ENCODE results near the gene FOXN3. TPM values are rescaled to one million over a fixed set of nuclear protein-coding genes. Genes with fewer than 3 reads are reported as not detected.

FOXN3 gene
- total RNA-seq, 1 experiment from 2014 or later, result 8.8 TPM

- TF ChIP-seq TCF7L2 (IDR thresholded peaks at IDR 0.05; ENCODE audit: low read depth, low read length) (no peak), SIN3A (IDR thresholded peaks at IDR 0.05; ENCODE audit: borderline replicate concordance, insufficient read depth, low read depth, low read length) (no peak), POLR2AphosphoS5 (IDR thresholded peaks at IDR 0.05; ENCODE audit: low read depth, low read length) (no peak)
- H3K36me3 ChIP-seq (ENCODE audit: control insufficient read depth, insufficient read depth, low read length), result no peaks in the 10 kb centered on the region
- DNase-seq (ENCODE audit: low read depth, low spot score) (no peak), ATAC-seq (no peak)
- H3K27me3 ChIP-seq (ENCODE audit: control insufficient read depth, insufficient read depth, low read length), result no peaks in the 10 kb centered on the region
- in situ Hi-C loops (cut with HindIII; ENCODE audit: low pct_unique_long_range_greater_than_20kb, low sequenced_read_pairs) (no loop called here), intact Hi-C loops (cut with micrococcal nuclease; ENCODE audit: unreplicated experiment) (no loop called here)
- H3K4me3 ChIP-seq (ENCODE audit: low read depth in 2 of 2, low read length in 2 of 2), result no peak overlapping the region
- CTCF ChIA-PET, result no interaction called here
- H3K9me3 ChIP-seq (ENCODE audit: control insufficient read depth, insufficient read depth, low read depth, low read length), result no peaks in the 10 kb centered on the region
- no TSS peak for BruUV-seq (replicated peaks)
- POLR2A ChIA-PET, result no interaction called here
- no peak overlapping the region for H3K27ac ChIP-seq (ENCODE audit: low read length)
- no peaks in the 10 kb centered on the region for H3K4me1 ChIP-seq (ENCODE audit: control insufficient read depth, insufficient read depth, low read length)
Measured at GRCh38 chr14:89384023-89384422, 33.0 kb downstream of the FOXN3 start.

DNA sequence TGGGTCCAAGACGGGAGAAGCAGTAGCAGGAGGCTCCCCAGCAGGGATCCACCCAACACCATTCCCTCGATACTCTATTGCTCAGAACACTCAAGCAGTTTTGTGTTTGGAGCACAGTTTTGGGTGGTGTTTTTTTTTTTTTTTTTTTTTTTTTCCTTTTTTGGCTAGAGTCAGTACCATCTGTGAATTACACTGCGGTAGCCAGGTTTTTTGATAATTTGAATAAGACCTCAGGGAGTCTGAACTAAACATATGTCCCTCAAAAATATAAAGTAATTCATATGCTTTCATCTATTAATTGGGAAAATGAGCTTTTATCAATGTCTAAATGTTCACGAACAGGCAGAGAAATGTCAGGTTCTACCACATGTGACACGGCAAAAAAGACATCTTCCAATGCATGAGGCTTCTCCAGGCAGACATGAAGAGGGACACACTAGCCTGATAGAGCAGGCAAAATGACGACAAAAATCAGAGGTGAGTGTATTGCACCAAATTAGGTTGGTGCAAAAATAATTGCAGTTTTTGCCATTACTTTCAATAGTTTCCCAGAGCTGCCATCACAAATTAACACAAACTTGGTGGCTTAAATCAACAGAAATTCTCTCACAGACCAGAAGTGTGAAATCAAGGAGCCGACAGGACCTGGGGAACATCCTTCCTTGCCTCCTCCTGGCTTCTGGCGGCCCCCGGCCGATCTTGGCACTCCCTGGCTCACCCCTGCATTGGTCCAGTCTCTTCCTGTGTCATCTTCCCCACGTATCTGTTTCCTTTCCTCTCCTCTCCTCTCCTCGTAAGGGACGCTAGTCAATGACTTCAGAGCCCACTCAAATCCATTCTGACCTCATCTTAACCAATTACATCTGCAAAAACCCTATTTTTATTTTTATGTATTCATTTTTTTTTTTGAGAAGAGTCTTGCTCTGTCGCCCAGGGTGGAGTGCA lies 33.9 kb downstream of the FOXN3 start:
- H3K27me3 ChIP-seq (ENCODE audit: control insufficient read depth, insufficient read depth, low read length), result no peaks in the 10 kb centered on the region
- H3K4me3 ChIP-seq (ENCODE audit: low read depth in 2 of 2, low read length in 2 of 2), result no peak overlapping the region
- in situ Hi-C loops (cut with HindIII; ENCODE audit: low pct_unique_long_range_greater_than_20kb, low sequenced_read_pairs), result no loop called here
- DNase-seq (ENCODE audit: low read depth, low spot score), result no peak
- TF ChIP-seq SIN3A (IDR thresholded peaks at IDR 0.05; ENCODE audit: borderline replicate concordance, insufficient read depth, low read depth, low read length), result no peak
- TF ChIP-seq TCF7L2 (IDR thresholded peaks at IDR 0.05; ENCODE audit: low read depth, low read length), result no peak
- TF ChIP-seq CTCF (IDR thresholded peaks at IDR 0.05), result no peak
- TF ChIP-seq REST (IDR thresholded peaks at IDR 0.05; ENCODE audit: insufficient read depth in 1 of 2, low read depth in 2 of 2, low read length in 1 of 2), result no peak
- TF ChIP-seq POLR2AphosphoS5 (IDR thresholded peaks at IDR 0.05; ENCODE audit: low read depth, low read length), result no peak
- CTCF ChIA-PET, result no interaction called here
- H3K27ac ChIP-seq (ENCODE audit: low read length), result no peak overlapping the region
- POLR2A ChIA-PET, result no interaction called here
- intact Hi-C loops (cut with micrococcal nuclease; ENCODE audit: unreplicated experiment), result no loop called here
- no TSS peak for BruUV-seq (replicated peaks)
- no peaks in the 10 kb centered on the region for H3K9me3 ChIP-seq (ENCODE audit: control insufficient read depth, insufficient read depth, low read depth, low read length)
- H3K36me3 ChIP-seq (ENCODE audit: control insufficient read depth, insufficient read depth, low read length), result no peaks in the 10 kb centered on the region
- H3K4me1 ChIP-seq (ENCODE audit: control insufficient read depth, insufficient read depth, low read length), result no peaks in the 10 kb centered on the region
- ATAC-seq, result no peak

- no peak for TF ChIP-seq TCF7L2 (IDR thresholded peaks at IDR 0.05; ENCODE audit: low read depth, low read length)
- TF ChIP-seq SIN3A (IDR thresholded peaks at IDR 0.05; ENCODE audit: borderline replicate concordance, insufficient read depth, low read depth, low read length), result no peak
- no peak for TF ChIP-seq CTCF (IDR thresholded peaks at IDR 0.05)
- no peak for TF ChIP-seq REST (IDR thresholded peaks at IDR 0.05; ENCODE audit: insufficient read depth in 1 of 2, low read depth in 2 of 2, low read length in 1 of 2)
- TF ChIP-seq POLR2AphosphoS5 (IDR thresholded peaks at IDR 0.05; ENCODE audit: low read depth, low read length), result no peak
- Histone ChIP-seq H3K27me3 (ENCODE audit: control insufficient read depth, insufficient read depth, low read length) (no peaks in the 10 kb centered on the region), H3K4me1 (ENCODE audit: control insufficient read depth, insufficient read depth, low read length) (no peaks in the 10 kb centered on the region), H3K9me3 (ENCODE audit: control insufficient read depth, insufficient read depth, low read depth, low read length) (no peaks in the 10 kb centered on the region), H3K27ac (ENCODE audit: low read length) (no peak overlapping the region), H3K36me3 (ENCODE audit: control insufficient read depth, insufficient read depth, low read length) (no peaks in the 10 kb centered on the region), H3K4me3 (ENCODE audit: low read depth in 2 of 2, low read length in 2 of 2) (no peak overlapping the region)
- ATAC-seq, result no peak
- in situ Hi-C loops (cut with HindIII; ENCODE audit: low pct_unique_long_range_greater_than_20kb, low sequenced_read_pairs), result no loop called here
- no TSS peak for BruUV-seq (replicated peaks)
- DNase-seq (ENCODE audit: low read depth, low spot score), result no peak
- POLR2A ChIA-PET, result no interaction called here
- CTCF ChIA-PET, result no interaction called here
- intact Hi-C loops (cut with micrococcal nuclease; ENCODE audit: unreplicated experiment), result no loop called here
Measured at GRCh38 chr14:89382487-89382886, 34.5 kb downstream of the FOXN3 start.
